ENCODE measurements around the gene DMC1. TPM values are rescaled to one million over a fixed set of nuclear protein-coding genes. Genes with fewer than 3 reads are reported as not detected.
"Not testable (repeated sequence)": the region's sequence is repeated elsewhere in the genome, so short reads cannot be mapped to it uniquely, and the experiment has no call there.

The DMC1 gene
- total and polyA plus RNA-seq, 7 donors, result 0.68 to 43.3 (median 3.8) TPM; not detected in 1

DNA sequence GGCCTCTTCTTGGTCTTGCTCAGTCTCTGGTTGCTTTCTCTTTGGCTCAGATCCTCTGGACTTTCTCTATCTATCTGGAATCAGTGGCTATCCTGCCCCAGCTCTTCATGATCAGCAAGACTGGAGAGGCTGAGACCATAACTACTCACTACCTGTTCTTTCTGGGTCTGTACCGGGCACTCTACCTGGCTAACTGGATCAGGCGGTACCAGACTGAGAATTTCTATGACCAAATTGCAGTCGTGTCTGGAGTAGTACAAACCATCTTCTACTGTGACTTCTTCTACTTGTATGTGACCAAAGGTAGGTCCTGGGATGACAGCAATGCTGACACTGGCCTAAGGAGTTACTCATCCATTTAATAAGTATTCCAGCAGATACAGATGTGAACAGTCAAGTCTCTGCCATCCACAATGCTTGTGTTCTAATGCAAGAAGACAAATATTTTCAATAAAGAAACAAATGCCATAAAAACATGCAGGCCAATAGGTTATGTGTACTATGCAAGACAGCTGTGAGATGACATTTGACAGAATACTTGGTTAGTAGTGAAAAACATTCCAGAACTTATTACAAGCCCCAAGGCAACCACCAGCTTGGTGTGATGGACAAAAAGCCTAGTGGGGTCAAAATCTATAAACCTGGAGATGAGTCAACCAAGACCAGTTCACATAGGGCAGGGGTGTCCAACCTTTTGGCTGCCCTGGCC is 88.7 kb downstream of the DMC1 start:
- H3K9me3 ChIP-seq, result no peaks in the 10 kb centered on the region
- peak overlapping the region in 3 of 4 donors; percentile 6 to 25 (median 16) for H3K27ac ChIP-seq
- TF ChIP-seq, protein P1, sequence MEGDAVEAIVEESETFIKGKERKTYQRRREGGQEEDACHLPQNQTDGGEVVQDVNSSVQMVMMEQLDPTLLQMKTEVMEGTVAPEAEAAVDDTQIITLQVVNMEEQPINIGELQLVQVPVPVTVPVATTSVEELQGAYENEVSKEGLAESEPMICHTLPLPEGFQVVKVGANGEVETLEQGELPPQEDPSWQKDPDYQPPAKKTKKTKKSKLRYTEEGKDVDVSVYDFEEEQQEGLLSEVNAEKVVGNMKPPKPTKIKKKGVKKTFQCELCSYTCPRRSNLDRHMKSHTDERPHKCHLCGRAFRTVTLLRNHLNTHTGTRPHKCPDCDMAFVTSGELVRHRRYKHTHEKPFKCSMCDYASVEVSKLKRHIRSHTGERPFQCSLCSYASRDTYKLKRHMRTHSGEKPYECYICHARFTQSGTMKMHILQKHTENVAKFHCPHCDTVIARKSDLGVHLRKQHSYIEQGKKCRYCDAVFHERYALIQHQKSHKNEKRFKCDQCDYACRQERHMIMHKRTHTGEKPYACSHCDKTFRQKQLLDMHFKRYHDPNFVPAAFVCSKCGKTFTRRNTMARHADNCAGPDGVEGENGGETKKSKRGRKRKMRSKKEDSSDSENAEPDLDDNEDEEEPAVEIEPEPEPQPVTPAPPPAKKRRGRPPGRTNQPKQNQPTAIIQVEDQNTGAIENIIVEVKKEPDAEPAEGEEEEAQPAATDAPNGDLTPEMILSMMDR (IDR thresholded peaks at IDR 0.05), result no peak
- TF ChIP-seq EP300 (IDR thresholded peaks at IDR 0.05) (no peak), POLR2AphosphoS5 (IDR thresholded peaks at IDR 0.05) (peak in 1 of 4 donors; percentile 31), POLR2A (IDR thresholded peaks at IDR 0.05) (no peak)
- 89 to 97% methylated on average over 3 of the region's 3 CpGs for WGBS, 2 donors
- H3K4me1 ChIP-seq, result no peaks in the 10 kb centered on the region
- H3K27me3 ChIP-seq, result no peaks in the 10 kb centered on the region
- no peak overlapping the region for H3K4me3 ChIP-seq
- no peak for DNase-seq
- H3K36me3 ChIP-seq, result peaks cover 9 to 65% (median 40%) of the 10 kb centered on the region in 4 donors
- intact Hi-C loops (cut with DNase I), result no loop called here

DNA sequence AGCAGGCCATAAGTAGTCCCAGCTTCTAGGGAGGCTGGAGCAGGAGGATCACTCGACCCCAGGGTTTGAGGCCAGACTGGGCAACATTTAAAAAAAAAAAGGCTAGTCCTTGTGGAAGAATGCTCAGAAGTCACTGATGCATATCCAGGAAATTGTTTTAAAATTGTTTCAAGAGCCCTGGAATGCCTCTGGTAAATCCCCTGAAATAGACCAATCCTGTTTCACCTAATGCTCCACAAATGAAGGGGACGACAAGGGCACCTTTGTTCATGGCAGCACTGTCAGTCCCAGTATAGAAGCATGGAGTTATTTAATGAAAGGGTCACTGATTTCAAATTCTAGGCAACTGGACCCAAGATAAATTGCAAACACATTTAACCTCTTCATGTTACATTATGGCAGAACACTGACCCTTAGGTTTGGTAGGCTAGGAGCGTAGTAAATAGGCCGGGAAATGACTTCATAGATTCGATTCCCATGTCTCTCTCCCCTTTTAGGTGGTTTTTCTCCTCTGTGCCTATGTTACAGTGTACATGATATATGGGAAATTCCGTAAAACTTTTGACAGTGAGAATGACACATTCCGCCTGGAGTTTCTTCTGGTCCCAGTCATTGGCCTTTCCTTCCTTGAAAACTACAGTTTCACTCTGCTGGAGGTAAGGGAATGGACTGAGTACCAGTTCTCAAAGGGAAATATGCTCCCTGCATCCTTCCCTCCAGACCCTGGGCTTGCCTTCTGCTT is 90.7 kb downstream of the DMC1 start:
- Histone ChIP-seq H3K36me3 (peaks cover 3 to 44% (median 20%) of the 10 kb centered on the region in 4 donors), H3K27me3 (no peaks in the 10 kb centered on the region), H3K9me3 (no peaks in the 10 kb centered on the region), H3K4me3 (no peak overlapping the region), H3K27ac (no peak overlapping the region), H3K4me1 (no peaks in the 10 kb centered on the region)
- intact Hi-C loops (cut with DNase I), result no loop called here
- peak in 1 of 4 donors; percentile 37 for TF ChIP-seq POLR2AphosphoS5 (IDR thresholded peaks at IDR 0.05)
- TF ChIP-seq, protein P1 (IDR thresholded peaks at IDR 0.05), result no peak
- 81% methylated on average over 7 of the region's 7 CpGs for WGBS, 2 donors
- no peak for DNase-seq

DNA sequence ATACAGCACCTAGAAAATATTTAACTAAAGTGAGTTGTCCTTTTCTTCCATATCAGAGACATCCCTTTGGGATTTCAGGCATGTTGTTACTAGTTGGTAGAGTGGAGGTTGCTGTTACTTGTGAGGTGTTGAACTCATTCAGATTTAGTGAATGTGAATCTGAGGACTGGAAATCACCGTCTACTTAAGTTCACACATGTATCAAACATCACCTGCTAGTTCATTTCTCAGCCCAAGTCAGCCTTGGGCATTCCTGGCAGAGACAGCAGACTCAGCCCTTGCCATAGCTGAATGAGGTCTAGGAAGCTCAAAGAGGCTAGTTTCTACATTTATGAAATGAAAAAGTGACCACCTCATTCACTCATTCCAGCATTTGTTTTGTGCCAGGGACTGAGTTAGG is 92.4 kb downstream of the DMC1 start:
- H3K27ac ChIP-seq, result no peak overlapping the region
- peak in 1 of 4 donors; percentile 25 for TF ChIP-seq POLR2AphosphoS5 (IDR thresholded peaks at IDR 0.05)
- TF ChIP-seq, protein P1 (IDR thresholded peaks at IDR 0.05), result no peak
- intact Hi-C loops (cut with DNase I), result no loop called here
- H3K4me3 ChIP-seq, result no peak overlapping the region
- no peaks in the 10 kb centered on the region for H3K4me1 ChIP-seq
- DNase-seq, result no peak
- WGBS, 2 donors, result 69 to 91% methylated on average over 1 of the region's 1 CpG
- no peaks in the 10 kb centered on the region for H3K9me3 ChIP-seq
- H3K36me3 ChIP-seq, result peaks cover under 1 to 28% (median 8%) of the 10 kb centered on the region in 4 donors
- H3K27me3 ChIP-seq, result no peaks in the 10 kb centered on the region

DNA sequence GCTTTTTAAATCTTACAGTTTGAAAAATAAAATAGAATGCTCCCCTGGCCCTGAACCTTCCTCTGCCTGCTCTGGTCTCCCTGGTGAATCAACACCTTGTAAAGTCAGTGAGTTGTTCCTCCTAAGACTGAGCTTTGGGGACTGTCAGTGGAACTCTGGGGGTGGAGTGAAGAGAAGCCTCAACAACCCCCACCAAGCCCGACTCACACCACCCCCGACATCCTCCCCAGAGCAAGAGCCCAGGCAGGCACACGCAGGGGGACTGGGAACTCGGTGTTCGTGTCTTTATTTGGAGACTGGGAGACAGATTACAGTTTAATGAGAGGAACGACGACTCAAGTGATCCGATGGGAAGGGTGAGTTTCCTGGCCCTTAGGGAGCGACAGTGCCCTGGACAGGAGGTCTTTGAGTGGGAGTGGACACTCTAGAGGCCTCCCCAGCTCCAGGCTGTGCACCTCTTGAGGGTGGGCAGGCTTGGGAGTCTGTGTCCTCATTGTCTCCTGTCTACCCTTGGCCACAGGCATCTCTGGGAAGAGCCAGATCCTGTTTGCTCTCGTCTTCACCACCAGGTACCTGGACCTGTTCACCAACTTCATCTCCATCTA is 95.9 kb downstream of the DMC1 start:
- 82 to 84% methylated on average over 10 of the region's 10 CpGs for WGBS, 2 donors

DNA sequence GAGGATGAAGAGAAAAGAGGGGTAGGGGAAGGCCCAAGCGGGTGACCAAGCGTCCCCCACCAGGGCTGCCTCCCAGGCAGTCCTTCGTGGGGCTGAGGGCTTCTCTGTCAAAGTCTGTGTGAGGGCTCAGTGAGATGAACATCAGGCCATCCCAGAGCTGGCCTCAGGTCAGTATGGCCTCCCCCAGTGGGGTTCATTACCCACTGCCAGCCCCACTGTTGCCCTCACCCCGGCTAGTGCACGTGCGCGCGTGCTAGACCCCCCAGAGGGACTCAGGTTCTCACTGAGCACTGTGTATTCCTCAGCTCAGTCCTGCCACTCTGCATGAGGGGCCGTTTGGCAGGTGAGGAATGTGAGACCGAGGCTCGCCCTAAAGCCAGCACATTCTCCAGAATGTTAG is 98.7 kb downstream of the DMC1 start:
- Histone ChIP-seq H3K9me3 (no peaks in the 10 kb centered on the region), H3K4me1 (peaks cover 0 to 19% (median 16%) of the 10 kb centered on the region in 4 donors), H3K27ac (no peak overlapping the region), H3K4me3 (no peak overlapping the region), H3K36me3 (no peaks in the 10 kb centered on the region), H3K27me3 (no peaks in the 10 kb centered on the region)
- TF ChIP-seq EP300 (IDR thresholded peaks at IDR 0.05), result no peak
- TF ChIP-seq POLR2AphosphoS5 (IDR thresholded peaks at IDR 0.05), result no peak
- TF ChIP-seq, protein P1 (IDR thresholded peaks at IDR 0.05), result no peak
- no peak for TF ChIP-seq POLR2A (IDR thresholded peaks at IDR 0.05)
- WGBS, 2 donors, result 93% methylated on average over 11 of the region's 11 CpGs
- intact Hi-C loops (cut with DNase I), result no loop called here
- no peak for DNase-seq

More for the DNA sequence above, 95.9 kb downstream of the DMC1 start:
- Histone ChIP-seq H3K27ac (no peak overlapping the region), H3K4me1 (peaks cover 0 to 1% (median under 1%) of the 10 kb centered on the region in 4 donors), H3K4me3 (no peak overlapping the region), H3K36me3 (no peaks in the 10 kb centered on the region), H3K27me3 (no peaks in the 10 kb centered on the region), H3K9me3 (no peaks in the 10 kb centered on the region)
- TF ChIP-seq EP300 (IDR thresholded peaks at IDR 0.05), result no peak
- intact Hi-C loops (cut with DNase I), result no loop called here
- DNase-seq, result no peak

DNA sequence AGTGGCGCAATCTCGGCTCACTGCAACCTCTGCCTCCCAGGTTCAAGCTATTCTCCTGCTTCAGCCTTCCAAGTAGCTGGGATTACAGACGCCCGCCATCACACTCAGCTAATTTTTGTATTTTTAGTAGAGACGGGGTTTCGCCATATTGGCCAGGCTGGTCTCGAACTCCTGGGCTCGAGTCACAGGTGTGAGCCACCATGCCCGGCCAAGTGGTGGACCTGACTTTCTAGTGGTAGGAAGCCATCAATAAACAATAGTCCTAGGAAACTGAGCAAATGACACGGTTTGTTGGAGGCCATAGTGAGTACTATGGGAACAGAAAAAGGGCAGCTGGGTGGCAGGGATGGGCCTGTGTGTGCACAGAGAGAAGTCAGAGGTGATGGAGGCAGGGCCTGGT is 99.8 kb downstream of the DMC1 start:
- H3K27ac ChIP-seq; intact Hi-C loops (cut with DNase I); H3K9me3 ChIP-seq; H3K36me3 ChIP-seq; H3K4me3 ChIP-seq; H3K27me3 ChIP-seq; DNase-seq: not testable (repeated sequence)
- 94 to 95% methylated on average over 10 of the region's 10 CpGs for WGBS, 2 donors
- H3K4me1 ChIP-seq, result peaks cover 0 to 19% (median 16%) of the 10 kb centered on the region in 4 donors
